Keratinocyte (primary cell): ENCODE data around the gene MYO7B. TPM values are rescaled to one million over a fixed set of nuclear protein-coding genes. Genes with fewer than 3 reads are reported as not detected.

Source experiments
- DNase-seq: peaks from one replicate; pipeline ENCODE4 v3.0.0-alpha.2; 2011; ENCODE audit warnings: low read depth, missing footprints, low spot score
- FAIRE-seq: peaks from 2 replicates; lab custom pipeline; 2011; peaks lifted over from hg19 to GRCh38; lab: Jason Lieb, UNC
- H2AFZ ChIP-seq: 2 replicates; pipeline ENCODE4 v1.6.0; 2012; ENCODE audit warnings: low read length, control low read depth, inconsistent platforms; ENCODE audit not compliant: control insufficient read depth
- H3K27ac ChIP-seq: 2 replicates; pipeline ENCODE4 v1.5.1; 2011; ENCODE audit warnings: low read length; ENCODE audit not compliant: control insufficient read depth, insufficient read depth
- H3K27me3 ChIP-seq: 3 replicates; pipeline ENCODE4 v1.6.0; 2011; ENCODE audit warnings: low read length; ENCODE audit not compliant: control insufficient read depth, insufficient read depth; ENCODE audit errors: extremely low read depth
- H3K36me3 ChIP-seq, 2 experiments: 2 replicates in 1 of 2; 3 replicates in 1 of 2; pipeline ENCODE4 v1.5.1; 2011; ENCODE audit warnings: low read length in 2 of 2, mild to moderate bottlenecking in 1 of 2; ENCODE audit not compliant: control insufficient read depth in 2 of 2, insufficient read depth in 2 of 2; ENCODE audit errors: extremely low read depth in 1 of 2
- H3K4me1 ChIP-seq: 3 replicates; pipeline ENCODE4 v1.5.1; 2011; ENCODE audit warnings: low read length; ENCODE audit not compliant: control insufficient read depth, insufficient read depth; ENCODE audit errors: extremely low read depth
- H3K4me2 ChIP-seq: 3 replicates; pipeline ENCODE4 v1.6.0; 2011; ENCODE audit warnings: low read depth, low read length; ENCODE audit not compliant: control insufficient read depth, insufficient read depth; ENCODE audit errors: extremely low read depth
- H3K4me3 ChIP-seq, 3 experiments: fragments of 200-600 bp in 1 of 3; sonication (generic) in 1 of 3; 2 replicates in 2 of 3; 3 replicates in 1 of 3; pipeline ENCODE4 v1.5.1; 2011 to 2016; ENCODE audit warnings: low read length in 3 of 3, mild to moderate bottlenecking in 3 of 3, control low read depth in 2 of 3, inconsistent platforms in 1 of 3, low read depth in 1 of 3, mixed read lengths in 1 of 3, mixed run types in 1 of 3, moderate library complexity in 1 of 3; ENCODE audit not compliant: control insufficient read depth in 2 of 3, insufficient read depth in 2 of 3; ENCODE audit errors: extremely low read depth in 1 of 3
- H3K79me2 ChIP-seq: 2 replicates; pipeline ENCODE4 v1.6.0; 2012; ENCODE audit warnings: low read length; ENCODE audit not compliant: control insufficient read depth, insufficient read depth
- H3K9ac ChIP-seq: 3 replicates; pipeline ENCODE4 v1.6.0; 2011; ENCODE audit warnings: low read length; ENCODE audit not compliant: control insufficient read depth, insufficient read depth; ENCODE audit errors: extremely low read depth
- H3K9me1 ChIP-seq: 3 replicates; pipeline ENCODE4 v1.6.0; 2011; ENCODE audit warnings: low read length; ENCODE audit not compliant: control insufficient read depth, insufficient read depth; ENCODE audit errors: extremely low read depth
- H3K9me3 ChIP-seq: 2 replicates; pipeline ENCODE4 v1.5.1; 2012; ENCODE audit warnings: low read depth, low read length; ENCODE audit not compliant: control insufficient read depth
- H4K20me1 ChIP-seq: 3 replicates; pipeline ENCODE4 v1.6.0; 2011; ENCODE audit warnings: low read length; ENCODE audit not compliant: control insufficient read depth, insufficient read depth; ENCODE audit errors: extremely low read depth
- EZH2 ChIP-seq: IDR thresholded peaks from one replicate; pipeline ENCODE4 v1.6.1; 2012; ENCODE audit warnings: inconsistent platforms, mild to moderate bottlenecking, low read length, moderate library complexity
- dilution Hi-C: fragments of 300-500 bp; cut with MboI; formaldehyde crosslinking; loops from one replicate; pipeline ENCODE4 v1.7.0; 2020; ENCODE audit warnings: low sequenced_read_pairs; ENCODE audit not compliant: extremely low pct_ligation_motif_present
- polyA plus RNA-seq, 5 experiments: library from polyadenylated mRNA; depleted of rRNA in 3 of 5; stranded (reverse) in 3 of 5; stranded (forward) in 1 of 5; unstranded in 1 of 5; fragments of >200 nt; gene quantifications; 1 replicate in 1 of 5; 2 replicates in 3 of 5; 3 replicates in 1 of 5; pipeline versions ENCODE4 v1.2.1 to v1.2.3, GENCODE V29; 2011 to 2012; ENCODE audit warnings: missing spikeins in 2 of 5, low read depth in 1 of 5, low replicate concordance in 1 of 5
- TF ChIP-seq, protein P1 (sequence below), 3 experiments: IDR thresholded peaks in 1 of 3; conservative IDR thresholded peaks in 1 of 3; optimal IDR thresholded peaks in 1 of 3; 2 replicates in 2 of 3; 3 replicates in 1 of 3; pipeline versions ENCODE3 to v1.5.1; 2011; ENCODE audit warnings: low read length in 3 of 3, mild to moderate bottlenecking in 3 of 3, moderate library complexity in 2 of 3, control low read depth in 1 of 3, inconsistent platforms in 1 of 3; ENCODE audit not compliant: insufficient read depth in 2 of 3; ENCODE audit errors: extremely low read depth in 1 of 3

MYO7B gene
- polyA plus RNA-seq, 1 donor (not counting 4 experiments of a cell fraction or from before 2014, with no cell fraction given) = not detected

DNA sequence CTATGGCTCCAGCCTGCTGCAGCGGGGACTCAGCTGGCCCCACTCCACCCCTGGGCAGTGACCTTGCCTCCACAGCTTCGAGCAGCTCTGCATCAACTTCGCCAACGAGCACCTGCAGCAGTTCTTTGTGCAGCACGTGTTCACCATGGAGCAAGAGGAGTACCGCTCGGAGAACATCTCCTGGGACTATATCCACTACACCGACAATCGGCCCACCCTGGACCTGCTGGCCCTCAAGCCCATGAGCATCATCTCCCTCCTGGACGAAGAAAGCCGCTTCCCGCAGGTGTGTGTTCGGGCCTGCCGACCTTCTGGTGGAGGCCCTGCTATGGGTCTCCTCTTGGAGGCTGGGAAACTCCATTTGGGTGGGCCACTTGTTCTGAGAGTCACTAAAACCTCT, 48.6 kb downstream of the MYO7B start:
- DNase-seq (no peak), FAIRE-seq (no peak)
- no peak for TF ChIP-seq EZH2
- TF ChIP-seq, protein P1, sequence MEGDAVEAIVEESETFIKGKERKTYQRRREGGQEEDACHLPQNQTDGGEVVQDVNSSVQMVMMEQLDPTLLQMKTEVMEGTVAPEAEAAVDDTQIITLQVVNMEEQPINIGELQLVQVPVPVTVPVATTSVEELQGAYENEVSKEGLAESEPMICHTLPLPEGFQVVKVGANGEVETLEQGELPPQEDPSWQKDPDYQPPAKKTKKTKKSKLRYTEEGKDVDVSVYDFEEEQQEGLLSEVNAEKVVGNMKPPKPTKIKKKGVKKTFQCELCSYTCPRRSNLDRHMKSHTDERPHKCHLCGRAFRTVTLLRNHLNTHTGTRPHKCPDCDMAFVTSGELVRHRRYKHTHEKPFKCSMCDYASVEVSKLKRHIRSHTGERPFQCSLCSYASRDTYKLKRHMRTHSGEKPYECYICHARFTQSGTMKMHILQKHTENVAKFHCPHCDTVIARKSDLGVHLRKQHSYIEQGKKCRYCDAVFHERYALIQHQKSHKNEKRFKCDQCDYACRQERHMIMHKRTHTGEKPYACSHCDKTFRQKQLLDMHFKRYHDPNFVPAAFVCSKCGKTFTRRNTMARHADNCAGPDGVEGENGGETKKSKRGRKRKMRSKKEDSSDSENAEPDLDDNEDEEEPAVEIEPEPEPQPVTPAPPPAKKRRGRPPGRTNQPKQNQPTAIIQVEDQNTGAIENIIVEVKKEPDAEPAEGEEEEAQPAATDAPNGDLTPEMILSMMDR (optimal IDR thresholded peaks at IDR 0.05 in 1 of 3, IDR thresholded peaks at IDR 0.05 in 1 of 3, conservative IDR thresholded peaks at IDR 0.05 in 1 of 3; ENCODE audit: extremely low read depth in 1 of 3, insufficient read depth in 2 of 3, low read length in 3 of 3) = no peak
- Histone ChIP-seq H3K9ac (no peak overlapping the region), H3K4me2 (no peak overlapping the region), H3K9me3 (no peaks in the 10 kb centered on the region), H3K27me3 (peaks cover 5% of the 10 kb centered on the region), H3K27ac (no peak overlapping the region), H3K4me1 (no peaks in the 10 kb centered on the region), H3K79me2 (no peaks in the 10 kb centered on the region), H4K20me1 (no peaks in the 10 kb centered on the region), H3K9me1 (no peaks in the 10 kb centered on the region), H3K36me3 (no peaks in the 10 kb centered on the region), H2AFZ (no peak overlapping the region), H3K4me3 (no peak overlapping the region)
- dilution Hi-C loops = loop anchor here (25.0 kb wide), 1 partner anchor 103 kb away; the partner anchor contains the start of gene LIMS2

DNA sequence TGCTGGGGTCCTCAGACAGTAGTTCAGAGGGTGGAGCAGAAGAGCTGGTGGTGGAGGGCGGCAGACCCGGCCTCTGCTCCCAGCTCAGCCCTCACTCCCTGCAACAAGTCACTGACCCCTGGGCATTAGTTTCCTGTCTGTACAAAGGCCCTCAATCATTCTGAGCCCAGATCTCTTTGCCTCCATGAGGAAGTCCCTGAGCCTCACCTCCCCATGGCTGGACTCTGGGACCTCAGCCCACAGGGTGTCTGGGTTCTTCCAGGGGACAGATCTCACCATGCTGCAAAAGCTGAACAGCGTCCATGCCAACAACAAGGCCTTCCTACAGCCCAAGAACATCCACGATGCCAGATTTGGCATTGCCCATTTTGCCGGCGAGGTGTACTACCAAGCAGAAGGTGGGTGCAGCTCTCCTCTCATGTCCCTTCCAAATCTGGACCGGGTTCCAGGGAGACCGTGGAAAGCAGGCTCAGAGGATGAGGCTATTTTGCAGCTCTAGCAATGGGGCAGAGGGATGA, 49.1 kb downstream of the MYO7B start:
- H2AFZ ChIP-seq = no peak overlapping the region
- no peaks in the 10 kb centered on the region for H4K20me1 ChIP-seq
- DNase-seq (no peak), FAIRE-seq (no peak)
- H3K27ac ChIP-seq = no peak overlapping the region
- no peaks in the 10 kb centered on the region for H3K79me2 ChIP-seq
- H3K4me2 ChIP-seq = no peak overlapping the region
- no peak overlapping the region for H3K4me3 ChIP-seq
- no peaks in the 10 kb centered on the region for H3K4me1 ChIP-seq
- H3K9me3 ChIP-seq = no peaks in the 10 kb centered on the region
- TF ChIP-seq, protein P1 (optimal IDR thresholded peaks at IDR 0.05 in 1 of 3, IDR thresholded peaks at IDR 0.05 in 1 of 3, conservative IDR thresholded peaks at IDR 0.05 in 1 of 3; ENCODE audit: extremely low read depth in 1 of 3, insufficient read depth in 2 of 3, low read length in 3 of 3) = no peak
- no peak for TF ChIP-seq EZH2
- no peaks in the 10 kb centered on the region for H3K36me3 ChIP-seq
- dilution Hi-C loops = loop anchor here (25.0 kb wide), 1 partner anchor 103 kb away; the partner anchor contains the start of gene LIMS2
- peaks cover 5% of the 10 kb centered on the region for H3K27me3 ChIP-seq
- H3K9me1 ChIP-seq = no peaks in the 10 kb centered on the region
- H3K9ac ChIP-seq = no peak overlapping the region
